Vagina (tissue), 2 donors: ENCODE data around the gene DDX46.

Source experiments
- POLR2A ChIP-seq, 2 donors: fragments of 450-650 bp; IDR thresholded peaks; one replicate each; pipeline ENCODE4 v1.6.1; 2017; ENCODE audit warnings: antibody characterized with exemption in 2 of 2, mild to moderate bottlenecking in 2 of 2, moderate library complexity in 2 of 2
- POLR2AphosphoS5 ChIP-seq, 2 donors: sonication (generic); formaldehyde crosslinking; IDR thresholded peaks; one replicate each; pipeline ENCODE4 v1.9.0; 2017; ENCODE audit warnings: antibody characterized with exemption in 2 of 2, mild to moderate bottlenecking in 2 of 2, low read depth in 1 of 2; ENCODE audit not compliant: insufficient read depth in 1 of 2
- TF ChIP-seq, protein P1 (sequence below), 3 experiments: fragments of 450-650 bp in 2 of 3; fragments of 200-600 bp in 1 of 3; sonication (generic) in 1 of 3; IDR thresholded peaks; one replicate each; pipeline ENCODE4 v1.5.1; 2017 to 2019; ENCODE audit warnings: antibody characterized with exemption in 3 of 3, mild to moderate bottlenecking in 2 of 3, moderate library complexity in 2 of 3

GRCh38 chr5:134879456-134879855, 120.9 kb downstream of the DDX46 start:
- TF ChIP-seq, protein P1, sequence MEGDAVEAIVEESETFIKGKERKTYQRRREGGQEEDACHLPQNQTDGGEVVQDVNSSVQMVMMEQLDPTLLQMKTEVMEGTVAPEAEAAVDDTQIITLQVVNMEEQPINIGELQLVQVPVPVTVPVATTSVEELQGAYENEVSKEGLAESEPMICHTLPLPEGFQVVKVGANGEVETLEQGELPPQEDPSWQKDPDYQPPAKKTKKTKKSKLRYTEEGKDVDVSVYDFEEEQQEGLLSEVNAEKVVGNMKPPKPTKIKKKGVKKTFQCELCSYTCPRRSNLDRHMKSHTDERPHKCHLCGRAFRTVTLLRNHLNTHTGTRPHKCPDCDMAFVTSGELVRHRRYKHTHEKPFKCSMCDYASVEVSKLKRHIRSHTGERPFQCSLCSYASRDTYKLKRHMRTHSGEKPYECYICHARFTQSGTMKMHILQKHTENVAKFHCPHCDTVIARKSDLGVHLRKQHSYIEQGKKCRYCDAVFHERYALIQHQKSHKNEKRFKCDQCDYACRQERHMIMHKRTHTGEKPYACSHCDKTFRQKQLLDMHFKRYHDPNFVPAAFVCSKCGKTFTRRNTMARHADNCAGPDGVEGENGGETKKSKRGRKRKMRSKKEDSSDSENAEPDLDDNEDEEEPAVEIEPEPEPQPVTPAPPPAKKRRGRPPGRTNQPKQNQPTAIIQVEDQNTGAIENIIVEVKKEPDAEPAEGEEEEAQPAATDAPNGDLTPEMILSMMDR (IDR thresholded peaks at IDR 0.05): no peak
- no peak for TF ChIP-seq POLR2A (IDR thresholded peaks at IDR 0.05)
- TF ChIP-seq POLR2AphosphoS5 (IDR thresholded peaks at IDR 0.05; ENCODE audit: insufficient read depth in 1 of 2, low read depth in 1 of 2): no peak
